ENCODE measurements around the gene ZFP42.

DNA sequence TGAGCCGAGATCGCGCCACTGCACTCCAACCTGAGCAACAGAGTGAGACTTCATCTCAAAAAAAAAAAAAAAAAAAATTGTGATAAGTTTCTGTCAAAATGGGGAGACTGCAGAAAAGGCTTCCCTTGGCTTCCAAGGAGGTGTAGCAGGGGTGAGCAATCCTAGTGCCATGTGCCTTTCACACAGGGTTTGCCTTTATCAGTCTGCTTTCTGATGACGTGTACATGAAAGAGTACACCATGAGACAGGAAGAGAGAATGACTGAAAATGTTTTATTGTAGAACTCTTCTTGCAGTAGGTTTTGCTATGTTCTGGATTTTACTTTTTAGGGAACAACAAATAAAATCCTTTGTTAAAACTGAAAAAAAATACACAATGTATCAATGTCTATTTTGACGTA lies 23.4 kb upstream of the ZFP42 start:
- TF ChIP-seq, protein P1, sequence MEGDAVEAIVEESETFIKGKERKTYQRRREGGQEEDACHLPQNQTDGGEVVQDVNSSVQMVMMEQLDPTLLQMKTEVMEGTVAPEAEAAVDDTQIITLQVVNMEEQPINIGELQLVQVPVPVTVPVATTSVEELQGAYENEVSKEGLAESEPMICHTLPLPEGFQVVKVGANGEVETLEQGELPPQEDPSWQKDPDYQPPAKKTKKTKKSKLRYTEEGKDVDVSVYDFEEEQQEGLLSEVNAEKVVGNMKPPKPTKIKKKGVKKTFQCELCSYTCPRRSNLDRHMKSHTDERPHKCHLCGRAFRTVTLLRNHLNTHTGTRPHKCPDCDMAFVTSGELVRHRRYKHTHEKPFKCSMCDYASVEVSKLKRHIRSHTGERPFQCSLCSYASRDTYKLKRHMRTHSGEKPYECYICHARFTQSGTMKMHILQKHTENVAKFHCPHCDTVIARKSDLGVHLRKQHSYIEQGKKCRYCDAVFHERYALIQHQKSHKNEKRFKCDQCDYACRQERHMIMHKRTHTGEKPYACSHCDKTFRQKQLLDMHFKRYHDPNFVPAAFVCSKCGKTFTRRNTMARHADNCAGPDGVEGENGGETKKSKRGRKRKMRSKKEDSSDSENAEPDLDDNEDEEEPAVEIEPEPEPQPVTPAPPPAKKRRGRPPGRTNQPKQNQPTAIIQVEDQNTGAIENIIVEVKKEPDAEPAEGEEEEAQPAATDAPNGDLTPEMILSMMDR (IDR thresholded peaks at IDR 0.05), result no peak
- TF ChIP-seq EZH2 (IDR thresholded peaks at IDR 0.05; ENCODE audit: borderline replicate concordance, insufficient read depth, low read depth, low read length, poor library complexity, severe bottlenecking), result no peak

Measured in B cell (primary cell).